RPMI8226 (cell line): ENCODE results near the gene PPP1R36.
"Not testable (repeated sequence)": the region's sequence is repeated elsewhere in the genome, so short reads cannot be mapped to it uniquely, and the experiment has no call there.

ENCODE experiments used
- DNase-seq: peaks from one replicate; pipeline ENCODE4 v3.0.0-alpha.2; 2015

The PPP1R36 gene

GRCh38 chr14:64614805-64615391 lies 65.1 kb downstream of the PPP1R36 start:
- DNase-seq: no peak

GRCh38 chr14:64617872-64618408 lies 68.2 kb downstream of the PPP1R36 start:
- not testable (repeated sequence) for DNase-seq

- no peak for DNase-seq
Measured at GRCh38 chr14:64620910-64621309, 71.1 kb downstream of the PPP1R36 start.

GRCh38 chr14:64623554-64624165 lies 73.9 kb downstream of the PPP1R36 start:
- no peak for DNase-seq

GRCh38 chr14:64625386-64626232 lies 75.8 kb downstream of the PPP1R36 start:
- DNase-seq: no peak

- DNase-seq: no peak
Measured at GRCh38 chr14:64628940-64629408, 79.2 kb downstream of the PPP1R36 start.

GRCh38 chr14:64630778-64631177 lies 81.0 kb downstream of the PPP1R36 start:
- no peak for DNase-seq

GRCh38 chr14:64631222-64631621 lies 81.5 kb downstream of the PPP1R36 start:
- DNase-seq: not testable (repeated sequence)

- DNase-seq: no peak
Measured at GRCh38 chr14:64632056-64632455, 82.3 kb downstream of the PPP1R36 start.

- no peak for DNase-seq
Measured at GRCh38 chr14:64634558-64634957, 84.8 kb downstream of the PPP1R36 start.

- DNase-seq: peak; percentile 66
Measured at GRCh38 chr14:64636208-64636979, 86.6 kb downstream of the PPP1R36 start.

- no peak for DNase-seq
Measured at GRCh38 chr14:64636980-64637429, 87.2 kb downstream of the PPP1R36 start.

GRCh38 chr14:64637735-64638473 lies 88.1 kb downstream of the PPP1R36 start:
- no peak for DNase-seq

- DNase-seq: no peak
Measured at GRCh38 chr14:64638625-64639024, 88.9 kb downstream of the PPP1R36 start.
